GM18526 (cell line): Measurements from ENCODE around the gene EIF3B.
A peak's percentile ranks its signal among the peaks of the same experiment; 100 is the strongest.

Experiments
- POLR2A ChIP-seq: IDR thresholded peaks from 3 replicates; pipeline ENCODE4 v1.6.1; 2011; ENCODE audit not compliant: insufficient read length; ENCODE audit errors: extremely low read depth

Gene EIF3B

DNA sequence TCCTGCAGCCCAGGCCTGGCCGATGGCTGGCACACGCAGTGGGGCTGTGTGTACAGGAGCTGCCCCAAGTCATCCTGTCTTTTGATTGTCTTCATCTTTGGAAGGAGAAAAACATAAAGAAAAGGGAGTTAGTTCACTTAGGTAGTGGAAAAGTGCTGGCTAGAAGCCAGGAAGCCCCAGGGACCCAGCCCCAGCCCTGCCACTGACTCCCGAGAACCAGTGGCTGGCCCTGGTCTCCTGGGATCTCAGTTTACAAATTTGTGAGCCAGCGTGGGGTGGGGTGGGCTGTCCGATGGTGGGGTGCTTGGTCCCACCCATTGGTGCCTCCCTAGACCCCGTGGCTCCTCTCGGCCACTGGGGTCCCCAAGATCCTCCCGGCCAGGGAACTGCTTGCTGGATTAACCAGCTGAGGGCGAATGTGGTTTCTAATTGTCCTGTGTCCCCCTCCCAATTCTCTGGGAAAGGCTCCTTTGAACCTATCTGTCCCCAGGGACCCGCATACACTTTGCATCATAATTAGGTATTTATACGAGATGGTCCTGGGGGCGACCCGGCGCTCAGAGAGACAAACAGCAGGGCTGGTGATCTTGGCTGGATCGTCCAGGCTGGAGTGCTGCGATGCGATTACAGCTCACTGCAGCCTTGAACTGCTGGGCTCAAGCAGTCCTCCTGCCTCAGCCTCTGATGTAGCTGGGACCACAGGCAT is 32.5 kb downstream of the EIF3B start:
- TF ChIP-seq POLR2A: no peak

DNA sequence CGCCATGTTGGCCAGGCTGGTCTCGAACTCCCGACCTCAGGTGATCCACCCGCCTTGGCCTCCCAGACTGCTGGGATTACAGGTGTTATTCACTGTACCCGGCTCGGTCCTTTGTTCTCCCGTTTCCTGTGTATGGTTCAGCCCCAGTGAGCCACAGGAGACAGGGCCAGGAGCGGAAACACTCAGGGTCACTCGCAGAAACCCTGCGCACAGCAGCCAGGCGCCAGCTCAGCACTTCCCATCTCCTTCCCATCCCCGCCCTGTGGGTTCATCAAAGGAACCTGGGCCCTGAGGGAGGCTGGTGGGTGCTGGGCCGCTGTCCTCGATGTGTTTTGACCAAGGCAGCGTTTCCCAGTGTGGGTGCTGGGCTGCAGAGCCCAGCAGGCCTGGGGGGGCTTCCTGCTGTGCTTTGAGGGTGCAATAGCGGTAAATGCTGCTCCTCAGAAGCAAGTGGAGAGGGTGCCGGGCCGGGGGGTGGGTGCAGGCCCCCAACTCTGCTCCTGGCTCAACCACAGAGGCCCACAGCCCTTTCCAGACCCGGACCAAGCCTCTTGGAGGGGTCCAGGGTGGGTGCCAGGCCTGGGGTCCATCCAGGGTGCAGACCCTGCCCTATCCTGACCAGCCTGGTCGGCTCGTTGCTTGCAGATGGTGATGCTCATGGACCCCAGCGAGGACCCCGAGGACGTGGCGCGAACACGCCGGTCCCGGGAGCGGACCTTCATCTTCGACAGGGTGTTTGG is 33.4 kb downstream of the EIF3B start:
- TF ChIP-seq POLR2A: no peak

DNA sequence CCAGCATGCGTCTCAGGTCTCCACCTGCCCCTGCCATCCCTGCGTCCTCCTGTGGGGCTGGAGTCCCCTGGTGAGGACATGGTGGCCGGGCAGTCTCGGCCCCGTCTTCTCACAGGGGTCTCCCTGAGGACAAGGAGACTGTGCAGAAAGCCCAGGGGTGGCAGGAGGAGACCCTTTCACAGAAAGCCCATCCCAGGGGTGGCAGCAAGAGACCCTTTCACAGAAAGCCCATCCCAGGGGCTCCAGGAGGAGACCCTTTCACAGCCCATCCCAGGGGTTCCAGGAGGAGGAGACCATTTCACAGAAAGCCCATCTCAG is 34.0 kb downstream of the EIF3B start:
- no peak for TF ChIP-seq POLR2A

DNA sequence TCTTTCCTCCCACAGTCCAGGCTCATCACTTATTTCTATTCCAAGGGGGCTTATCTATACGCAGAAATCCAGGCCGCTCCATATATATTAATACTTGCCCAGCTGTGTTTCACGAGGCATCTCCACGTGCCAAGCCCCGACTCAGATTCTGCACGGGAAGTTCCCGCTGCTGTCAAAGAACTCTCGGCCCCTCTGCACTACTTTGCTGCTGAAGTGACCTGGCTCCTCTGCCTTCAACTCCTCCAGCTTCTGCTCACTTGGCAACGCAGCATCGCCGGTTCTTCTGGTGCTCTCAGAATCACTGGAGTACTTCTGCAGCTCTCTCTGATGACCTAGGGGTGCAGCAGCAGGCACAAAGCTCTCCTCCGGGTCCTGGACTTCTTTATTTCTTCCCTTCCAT is 39.1 kb downstream of the EIF3B start:
- no peak for TF ChIP-seq POLR2A

GRCh38 chr7:2394566-2395082 is 40.0 kb downstream of the EIF3B start:
- no peak for TF ChIP-seq POLR2A

DNA sequence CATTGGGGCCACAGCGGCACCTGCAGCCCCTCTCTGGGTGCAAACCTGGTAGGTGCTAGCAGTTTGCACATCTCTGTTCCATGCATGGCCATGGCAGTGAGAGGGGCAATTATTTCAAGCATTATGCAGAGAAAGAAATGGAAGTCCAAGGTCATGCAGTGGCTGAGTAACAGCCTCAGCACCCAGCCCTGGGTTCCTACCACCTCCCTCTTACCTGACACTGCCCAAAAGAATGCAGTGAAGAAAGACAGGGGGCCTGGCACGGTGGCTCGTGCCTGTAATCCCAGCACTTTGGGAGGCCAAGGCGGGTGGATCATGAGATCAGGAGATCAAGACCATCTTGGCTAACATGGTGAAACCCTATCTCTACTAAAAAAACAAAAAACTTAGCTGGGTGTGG is 43.9 kb downstream of the EIF3B start:
- no peak for TF ChIP-seq POLR2A

- no peak for TF ChIP-seq POLR2A
These were observed 45.4 kb downstream of the EIF3B start for GRCh38 chr7:2399848-2400587.

GRCh38 chr7:2402687-2403013 is 48.0 kb downstream of the EIF3B start:
- no peak for TF ChIP-seq POLR2A

GRCh38 chr7:2403014-2403717 is 48.5 kb downstream of the EIF3B start, which contains the start of gene CHST12:
CHST12 (plus strand) TSS chr7:2403611; CDS start chr7:2432640, 29,029 bp downstream.
- peak; percentile 61 for TF ChIP-seq POLR2A

- TF ChIP-seq POLR2A: no peak
These were observed 49.4 kb downstream of the EIF3B start for GRCh38 chr7:2403718-2404648.

DNA sequence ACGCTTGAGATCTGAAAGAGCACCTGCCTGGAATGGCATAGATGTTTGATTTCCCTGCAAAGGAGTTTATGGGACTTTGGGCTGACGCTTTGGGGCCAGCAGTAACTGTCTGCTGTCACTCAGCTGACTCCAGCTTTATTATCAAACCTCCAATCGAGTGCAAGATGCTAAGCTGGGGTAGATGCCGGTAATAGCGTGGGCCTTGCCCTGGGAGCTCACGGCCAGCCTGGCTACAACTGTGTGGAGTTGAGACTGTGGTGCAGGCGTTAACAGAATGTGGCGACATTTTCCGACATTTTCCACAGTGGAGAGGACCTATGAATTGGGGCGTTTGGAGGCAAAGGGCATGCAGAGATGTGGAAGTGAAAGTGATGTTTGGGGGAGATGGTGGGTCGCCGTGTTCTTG is 50.1 kb downstream of the EIF3B start:
- TF ChIP-seq POLR2A: no peak

GRCh38 chr7:2405201-2405600 is 50.6 kb downstream of the EIF3B start:
- TF ChIP-seq POLR2A: no peak

GRCh38 chr7:2405601-2406345 is 51.1 kb downstream of the EIF3B start:
- TF ChIP-seq POLR2A: peak; percentile 45
